Measurements from ENCODE around the gene PTPRN.

DNA sequence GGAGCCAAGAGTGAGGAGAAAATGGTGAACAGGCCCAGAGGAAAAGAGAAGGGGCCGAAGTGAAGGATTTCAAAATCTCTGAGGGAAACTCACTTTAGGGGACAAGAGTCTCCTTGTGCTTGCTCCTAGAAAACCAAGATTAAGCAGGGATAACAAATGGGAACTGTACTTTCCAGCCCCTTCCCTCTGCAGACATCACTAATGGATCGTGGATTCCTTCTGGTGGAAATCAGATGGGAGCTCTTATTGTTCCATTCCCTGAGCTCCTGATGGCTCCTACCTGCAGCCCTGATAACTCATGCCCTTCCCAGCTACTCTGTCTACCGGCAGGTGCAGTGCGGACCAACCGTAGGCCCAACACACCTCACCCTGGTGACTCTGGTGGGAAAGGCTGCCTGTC lies 43.9 kb upstream of the PTPRN start:
- TF ChIP-seq JUN (IDR thresholded peaks at IDR 0.05) (no peak), POLR2A (IDR thresholded peaks at IDR 0.05; ENCODE audit: low read length) (no peak), TP53 (CRISPR knock-in tag; IDR thresholded peaks at IDR 0.05) (no peak), GATA3 (IDR thresholded peaks at IDR 0.05; ENCODE audit: borderline replicate concordance) (no peak), EP300 (IDR thresholded peaks at IDR 0.05) (no peak), HOXA7 (CRISPR knock-in tag; IDR thresholded peaks at IDR 0.05) (no peak), RFX5 (IDR thresholded peaks at IDR 0.05) (no peak), SREBF2 (IDR thresholded peaks at IDR 0.05) (no peak), CBX8 (IDR thresholded peaks at IDR 0.05) (no peak)
- TF ChIP-seq, protein P1, sequence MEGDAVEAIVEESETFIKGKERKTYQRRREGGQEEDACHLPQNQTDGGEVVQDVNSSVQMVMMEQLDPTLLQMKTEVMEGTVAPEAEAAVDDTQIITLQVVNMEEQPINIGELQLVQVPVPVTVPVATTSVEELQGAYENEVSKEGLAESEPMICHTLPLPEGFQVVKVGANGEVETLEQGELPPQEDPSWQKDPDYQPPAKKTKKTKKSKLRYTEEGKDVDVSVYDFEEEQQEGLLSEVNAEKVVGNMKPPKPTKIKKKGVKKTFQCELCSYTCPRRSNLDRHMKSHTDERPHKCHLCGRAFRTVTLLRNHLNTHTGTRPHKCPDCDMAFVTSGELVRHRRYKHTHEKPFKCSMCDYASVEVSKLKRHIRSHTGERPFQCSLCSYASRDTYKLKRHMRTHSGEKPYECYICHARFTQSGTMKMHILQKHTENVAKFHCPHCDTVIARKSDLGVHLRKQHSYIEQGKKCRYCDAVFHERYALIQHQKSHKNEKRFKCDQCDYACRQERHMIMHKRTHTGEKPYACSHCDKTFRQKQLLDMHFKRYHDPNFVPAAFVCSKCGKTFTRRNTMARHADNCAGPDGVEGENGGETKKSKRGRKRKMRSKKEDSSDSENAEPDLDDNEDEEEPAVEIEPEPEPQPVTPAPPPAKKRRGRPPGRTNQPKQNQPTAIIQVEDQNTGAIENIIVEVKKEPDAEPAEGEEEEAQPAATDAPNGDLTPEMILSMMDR (IDR thresholded peaks at IDR 0.05): no peak
